Measurements from ENCODE around the gene PACRG. TPM values are rescaled to one million over a fixed set of nuclear protein-coding genes. Genes with fewer than 3 reads are reported as not detected.

PACRG gene
- total and polyA plus RNA-seq, 2 of the 13 experiments (the other 11 are each of a cell fraction or from before 2014, with no cell fraction given): 0.13 TPM; not detected in 1

GRCh38 chr6:163255265-163255664 is 527.5 kb downstream of the PACRG start:
- H3K4me2 ChIP-seq (ENCODE audit: low read depth, low read length): no peak overlapping the region
- no peaks in the 10 kb centered on the region for H4K20me1 ChIP-seq (ENCODE audit: insufficient read depth, low read length)
- ChIA-PET CTCF (ENCODE audit: low intra/inter-chr PET ratio, low total read pairs) (no interaction called here), POLR2A (no interaction called here)
- TF ChIP-seq JDP2 (CRISPR knock-in tag; IDR thresholded peaks at IDR 0.05; ENCODE audit: borderline replicate concordance) (no peak), SRSF9 (IDR thresholded peaks at IDR 0.05; ENCODE audit: borderline replicate concordance, insufficient read depth, low read depth, low read length, poor library complexity, severe bottlenecking) (no peak), ZNF550 (CRISPR knock-in tag; IDR thresholded peaks at IDR 0.05; ENCODE audit: borderline replicate concordance) (no peak), WIZ (CRISPR knock-in tag; IDR thresholded peaks at IDR 0.05) (no peak)
- peaks cover 0 to 30% of the 10 kb centered on the region in 2 experiments; a peak in 3 of 5 replicates for H3K27me3 ChIP-seq (ENCODE audit: control insufficient read depth in 1 of 2, insufficient read depth in 2 of 2, low read length in 2 of 2)
- H3K9me3 ChIP-seq (ENCODE audit: low read length): no peaks in the 10 kb centered on the region
- BruUV-seq (replicated peaks): no TSS peak
- H3K9ac ChIP-seq (ENCODE audit: insufficient read depth, low read depth, low read length): no peak overlapping the region
- no peaks in the 10 kb centered on the region for H3K4me1 ChIP-seq (ENCODE audit: insufficient read depth, low read length)
- 0% methylated on average over 1 of the region's 2 CpGs for WGBS (ENCODE audit: low lambda C conversion rate)
- DNase-seq (ENCODE audit: low spot score) (no peak), ATAC-seq (no peak; the same call in 2 of the 3 replicates), FAIRE-seq (no peak)
- H3K36me3 ChIP-seq (replicated peaks in 1 of 2; ENCODE audit: control insufficient read depth in 1 of 2, insufficient read depth in 2 of 2, low read length in 2 of 2): no peaks in the 10 kb centered on the region
- H3K4me3 ChIP-seq (replicated peaks in 1 of 3; ENCODE audit: insufficient read depth in 1 of 3, low read depth in 2 of 3, low read length in 3 of 3): no peak overlapping the region
- intact Hi-C loops (cut with micrococcal nuclease; ENCODE audit: unreplicated experiment) (no loop called here), in situ Hi-C loops (cut with HindIII; ENCODE audit: extremely low pct_ligation_motif_present, low pct_unique_long_range_greater_than_20kb) (no loop called here)
- no peaks in the 10 kb centered on the region for H3K79me2 ChIP-seq (ENCODE audit: insufficient read depth, low read length)
- no peak overlapping the region for H3K27ac ChIP-seq (ENCODE audit: extremely low read length, insufficient read depth, low read length)
- no peak overlapping the region for H2AFZ ChIP-seq (ENCODE audit: low read length)

DNA sequence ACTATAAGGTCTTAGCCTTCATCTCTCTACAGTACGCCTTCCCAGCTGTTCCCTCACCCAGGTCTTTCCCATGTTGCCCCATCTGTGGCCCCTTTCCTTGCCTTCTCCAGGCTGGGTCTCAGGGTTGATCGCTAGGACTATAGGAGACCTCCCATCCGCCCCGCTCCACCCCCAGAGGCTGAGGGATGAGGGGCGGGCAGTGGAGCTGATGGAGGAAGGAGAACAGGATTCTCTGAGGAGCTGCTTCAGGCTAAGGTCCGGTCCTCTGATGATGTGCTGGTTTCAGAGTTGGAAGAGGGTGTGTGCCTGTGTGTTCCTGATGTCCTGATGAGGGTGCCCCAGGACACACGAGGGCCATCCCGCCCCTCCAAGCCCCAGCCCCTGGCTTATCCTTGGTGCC is 531.9 kb downstream of the PACRG start:
- ChIA-PET POLR2A (no interaction called here), CTCF (ENCODE audit: low intra/inter-chr PET ratio, low total read pairs) (no interaction called here)
- no TSS peak for BruUV-seq (replicated peaks)
- DNase-seq (ENCODE audit: low spot score): no peak
- Histone ChIP-seq H3K9ac (ENCODE audit: insufficient read depth, low read depth, low read length) (no peak overlapping the region), H3K27me3 (ENCODE audit: control insufficient read depth in 1 of 2, insufficient read depth in 2 of 2, low read length in 2 of 2) (peaks cover 0 to 24% of the 10 kb centered on the region in 2 experiments; a peak in 2 of 5 replicates), H3K4me2 (ENCODE audit: low read depth, low read length) (no peak overlapping the region), H3K27ac (ENCODE audit: extremely low read length, insufficient read depth, low read length) (no peak overlapping the region), H3K79me2 (ENCODE audit: insufficient read depth, low read length) (no peaks in the 10 kb centered on the region), H2AFZ (ENCODE audit: low read length) (no peak overlapping the region), H3K9me3 (ENCODE audit: low read length) (no peaks in the 10 kb centered on the region), H3K36me3 (replicated peaks in 1 of 2; ENCODE audit: control insufficient read depth in 1 of 2, insufficient read depth in 2 of 2, low read length in 2 of 2) (no peaks in the 10 kb centered on the region), H4K20me1 (ENCODE audit: insufficient read depth, low read length) (no peaks in the 10 kb centered on the region), H3K4me3 (replicated peaks in 1 of 3; ENCODE audit: insufficient read depth in 1 of 3, low read depth in 2 of 3, low read length in 3 of 3) (no peak overlapping the region), H3K4me1 (ENCODE audit: insufficient read depth, low read length) (no peaks in the 10 kb centered on the region)
- FAIRE-seq: no peak
- in situ Hi-C loops (cut with HindIII; ENCODE audit: extremely low pct_ligation_motif_present, low pct_unique_long_range_greater_than_20kb): no loop called here
- ATAC-seq: no peak
- intact Hi-C loops (cut with micrococcal nuclease; ENCODE audit: unreplicated experiment): no loop called here
- whole genome bisulfite sequencing (ENCODE audit: low lambda C conversion rate): 27% methylated on average over 8 of the region's 8 CpGs
- no peak for TF ChIP-seq ARNT (IDR thresholded peaks at IDR 0.05)
- TF ChIP-seq HINFP (CRISPR knock-in tag; IDR thresholded peaks at IDR 0.05; ENCODE audit: low read depth): no peak
- no peak for TF ChIP-seq DNMT3B (CRISPR knock-in tag; conservative IDR thresholded peaks at IDR 0.05)
- no peak for TF ChIP-seq ZBTB3 (CRISPR knock-in tag; IDR thresholded peaks at IDR 0.05; ENCODE audit: borderline replicate concordance, low read depth)
- TF ChIP-seq ZNF501 (CRISPR knock-in tag; IDR thresholded peaks at IDR 0.05): no peak
- TF ChIP-seq LCORL (IDR thresholded peaks at IDR 0.05): no peak
- TF ChIP-seq LCORL (CRISPR knock-in tag; IDR thresholded peaks at IDR 0.05): no peak
- no peak for TF ChIP-seq ZNF547 (CRISPR knock-in tag; IDR thresholded peaks at IDR 0.05)
